Right kidney (tissue), 1 donor: ENCODE data around the gene GLRA3.
"Not testable (repeated sequence)": the region's sequence is repeated elsewhere in the genome, so short reads cannot be mapped to it uniquely, and the experiment has no call there.

Source experiments
- DNase-seq: peaks from one replicate; pipeline ENCODE4 v3.0.0-alpha.2; 2016

The GLRA3 gene

GRCh38 chr4:174650711-174651355, 178.2 kb downstream of the GLRA3 start:
- DNase-seq = no peak

DNA sequence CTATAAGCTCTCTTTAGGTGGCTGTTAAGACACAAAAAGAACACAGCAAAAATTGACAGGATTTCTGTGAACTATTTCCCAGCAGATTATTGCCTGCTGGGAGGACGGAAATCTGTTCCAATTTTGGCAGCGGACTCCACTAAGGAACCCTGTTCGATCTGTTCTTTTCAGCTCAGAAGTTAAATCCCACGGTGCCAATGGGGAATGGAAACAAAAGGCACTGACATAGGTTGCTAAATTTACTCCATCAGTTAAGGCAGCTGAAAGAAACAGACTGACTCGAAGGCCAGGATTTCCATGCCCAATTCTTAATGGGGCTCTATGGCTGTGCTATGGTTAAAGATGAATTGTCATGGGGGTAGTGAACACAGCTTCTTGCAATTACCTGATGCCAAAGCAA, 180.2 kb downstream of the GLRA3 start:
- no peak for DNase-seq

DNA sequence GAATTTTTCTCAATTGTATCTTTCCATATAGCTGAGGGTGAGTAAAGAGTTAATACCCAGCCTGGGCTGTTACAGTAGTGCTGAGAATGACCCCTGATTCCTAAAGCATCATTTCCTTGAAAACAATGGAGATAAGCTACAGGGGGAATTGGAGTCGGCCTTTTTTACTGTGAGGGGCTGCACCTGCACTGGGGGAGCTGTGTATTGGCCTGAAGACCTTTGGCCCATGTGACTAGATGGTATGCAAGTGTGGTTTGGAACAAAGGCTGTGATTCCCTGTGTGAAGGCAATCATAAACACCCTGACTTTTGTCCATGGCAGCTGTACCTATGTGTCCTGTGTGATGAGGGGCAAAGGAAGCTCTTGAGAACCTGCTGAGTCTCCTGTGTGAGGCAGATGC, 182.7 kb downstream of the GLRA3 start:
- no peak for DNase-seq

- DNase-seq = no peak
These were observed 188.9 kb downstream of the GLRA3 start for GRCh38 chr4:174640146-174640545.

- DNase-seq = no peak
These were observed 193.3 kb downstream of the GLRA3 start for GRCh38 chr4:174635732-174636131.

DNA sequence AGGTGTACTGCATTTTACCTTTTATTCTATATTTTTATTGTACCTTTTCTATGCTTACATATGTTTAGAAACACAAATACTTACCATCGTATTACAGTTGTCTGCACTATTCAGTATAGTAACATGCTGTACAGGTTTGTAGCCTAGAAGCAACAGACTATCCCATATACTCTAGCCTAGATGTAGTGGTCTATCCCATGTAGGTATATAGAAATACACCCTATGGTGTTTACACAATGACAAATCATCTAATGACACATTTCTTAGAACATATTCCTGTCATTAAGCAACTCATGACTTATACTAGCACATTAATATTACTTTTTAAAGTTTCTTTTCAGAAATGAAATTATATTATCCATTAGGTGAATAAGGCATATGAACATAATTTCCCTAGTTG, 195.6 kb downstream of the GLRA3 start:
- DNase-seq = no peak

- DNase-seq = peak; percentile 3
These were observed 196.9 kb downstream of the GLRA3 start for GRCh38 chr4:174631901-174632758.

DNA sequence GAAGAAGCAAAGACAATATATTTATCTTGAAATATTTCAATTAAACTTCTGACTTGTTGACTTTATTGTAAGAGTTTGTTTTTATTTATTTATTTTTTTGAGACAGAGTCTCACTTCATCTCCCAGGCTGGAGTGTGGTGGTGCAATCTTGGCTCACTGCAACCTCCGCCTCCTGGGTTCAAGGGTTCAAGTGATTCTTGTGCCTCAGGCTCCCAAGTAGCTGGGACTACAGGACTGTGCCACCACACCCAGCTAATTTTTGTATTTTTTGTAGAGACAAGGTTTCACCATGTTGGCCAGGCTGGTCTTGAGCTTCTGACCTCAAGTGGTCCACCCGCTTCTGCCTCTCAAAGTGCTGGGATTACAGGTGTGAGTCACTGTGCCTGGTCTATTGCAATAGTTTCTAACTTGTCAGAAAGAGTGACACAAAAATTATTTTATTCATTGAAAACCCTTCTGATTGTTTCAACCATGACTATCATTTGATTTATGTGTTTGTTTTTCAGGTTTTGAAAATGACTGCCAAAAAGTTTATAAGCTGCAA, 199.1 kb downstream of the GLRA3 start:
- not testable (repeated sequence) for DNase-seq

DNA sequence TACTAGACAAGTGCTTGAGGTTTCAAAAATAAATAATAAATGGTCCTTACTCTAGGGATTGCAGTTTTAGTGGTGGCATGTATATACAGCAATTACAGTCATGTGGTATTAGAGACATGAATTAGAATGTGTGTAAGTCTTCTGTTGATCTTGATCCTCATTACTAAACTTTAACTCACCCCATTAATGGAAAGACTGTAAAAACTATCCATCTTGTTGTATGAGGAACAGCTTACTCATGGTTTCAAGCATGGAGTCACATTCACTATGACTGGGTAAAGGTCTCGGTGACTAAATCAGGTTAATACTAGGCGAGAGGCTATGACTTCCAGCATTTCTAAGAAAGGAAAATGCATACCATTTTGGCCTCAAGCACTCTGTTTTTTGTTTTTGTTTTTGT, 199.8 kb downstream of the GLRA3 start:
- DNase-seq = no peak

DNA sequence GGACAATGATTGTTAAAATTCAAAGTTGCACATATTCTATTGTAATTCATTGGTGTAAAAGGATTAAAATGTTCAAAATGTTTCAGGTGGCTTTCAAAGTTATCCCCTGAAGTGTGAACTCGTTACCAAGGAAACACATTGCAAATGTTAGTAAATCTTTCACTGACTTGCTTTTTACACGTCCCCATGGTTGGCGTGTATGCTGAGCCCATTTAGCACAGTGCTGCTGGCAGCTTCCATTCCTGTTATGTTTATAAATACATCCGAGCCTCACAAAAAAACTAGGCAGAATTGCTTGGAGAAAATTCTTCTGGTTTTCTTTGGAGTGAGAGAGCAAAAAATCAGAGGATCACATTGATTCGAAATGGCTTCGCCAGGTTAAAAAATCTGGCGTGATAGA, 200.9 kb downstream of the GLRA3 start:
- no peak for DNase-seq

- no peak for DNase-seq
These were observed 201.6 kb downstream of the GLRA3 start for GRCh38 chr4:174627473-174627872.

DNA sequence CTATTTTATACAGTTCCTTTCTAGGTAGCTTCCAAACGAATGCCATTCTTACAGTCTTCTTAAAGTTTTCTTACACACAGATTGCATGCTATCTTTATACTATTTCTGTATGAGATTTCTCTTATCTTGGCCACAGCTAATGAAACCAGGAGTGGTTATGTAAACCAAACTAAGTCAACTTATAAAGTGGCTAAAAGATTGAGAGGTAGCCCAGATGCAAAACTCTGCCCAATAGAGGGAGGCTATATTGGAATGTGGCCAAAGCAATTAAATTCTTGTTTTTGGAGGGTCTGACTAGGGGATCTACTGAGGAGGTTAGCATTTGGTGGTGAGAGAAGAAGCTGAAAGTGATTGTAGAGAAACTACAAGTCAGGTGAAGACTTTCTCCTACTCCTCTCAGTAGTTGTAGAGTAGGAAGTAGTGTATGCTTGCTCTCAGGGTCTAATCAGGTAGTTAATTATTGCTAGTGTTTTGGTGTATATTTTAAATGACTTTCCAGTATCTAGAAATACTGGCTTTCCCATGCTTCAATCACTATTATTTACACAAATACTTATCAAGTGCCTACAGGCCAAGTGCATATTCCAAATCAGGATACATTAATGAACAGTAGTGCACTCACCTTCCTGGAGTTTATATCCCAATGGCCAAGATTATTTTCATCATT, 202.6 kb downstream of the GLRA3 start:
- DNase-seq = no peak

- DNase-seq = no peak
These were observed 212.4 kb downstream of the GLRA3 start for GRCh38 chr4:174616661-174617060.

DNA sequence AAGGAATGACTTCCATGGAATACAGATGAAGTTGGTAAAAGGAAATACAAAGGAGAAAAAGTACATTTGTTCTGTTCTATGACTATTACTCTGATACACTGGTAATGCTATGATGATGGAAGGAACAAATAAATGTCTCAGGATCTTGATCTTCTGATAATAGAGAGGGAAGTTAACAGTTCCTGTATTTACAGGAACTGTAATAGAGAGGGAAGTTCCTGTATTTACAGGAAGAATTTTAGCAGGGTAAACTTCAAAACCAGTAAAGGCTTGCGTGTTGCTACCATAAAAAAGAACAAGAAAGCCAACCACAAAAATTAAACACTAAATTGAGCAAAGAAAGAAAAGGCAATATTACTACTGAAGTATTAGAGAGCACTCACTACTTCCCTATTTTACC, 215.1 kb downstream of the GLRA3 start:
- DNase-seq = no peak

GRCh38 chr4:174611792-174612191, 217.3 kb downstream of the GLRA3 start:
- DNase-seq = no peak

- DNase-seq = no peak
These were observed 221.3 kb downstream of the GLRA3 start for GRCh38 chr4:174607792-174608191.

GRCh38 chr4:174604198-174604597, 224.8 kb downstream of the GLRA3 start:
- no peak for DNase-seq

DNA sequence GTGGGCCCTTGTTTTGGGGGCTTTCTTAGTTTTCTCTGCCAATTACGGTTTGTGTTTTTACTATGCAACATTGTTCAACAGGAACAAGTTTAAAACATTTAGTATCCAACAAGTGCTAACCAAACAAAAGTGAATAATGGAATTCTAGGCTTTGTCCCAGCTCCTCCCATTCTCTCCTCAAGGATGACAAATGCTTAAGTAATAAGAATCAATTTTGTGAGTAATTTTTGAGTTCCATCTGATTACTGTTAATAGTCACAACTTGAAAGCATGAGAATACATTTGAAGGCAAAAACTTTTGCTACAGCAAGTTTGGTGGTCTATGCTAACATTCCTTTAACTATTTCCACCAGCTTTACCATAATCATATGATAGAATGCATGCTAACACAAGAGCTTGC, 228.7 kb downstream of the GLRA3 start:
- no peak for DNase-seq

GRCh38 chr4:174598800-174599199, 230.2 kb downstream of the GLRA3 start:
- no peak for DNase-seq

GRCh38 chr4:174596513-174596912, 232.5 kb downstream of the GLRA3 start:
- no peak for DNase-seq

- no peak for DNase-seq
These were observed 233.7 kb downstream of the GLRA3 start for GRCh38 chr4:174595141-174595929.

DNA sequence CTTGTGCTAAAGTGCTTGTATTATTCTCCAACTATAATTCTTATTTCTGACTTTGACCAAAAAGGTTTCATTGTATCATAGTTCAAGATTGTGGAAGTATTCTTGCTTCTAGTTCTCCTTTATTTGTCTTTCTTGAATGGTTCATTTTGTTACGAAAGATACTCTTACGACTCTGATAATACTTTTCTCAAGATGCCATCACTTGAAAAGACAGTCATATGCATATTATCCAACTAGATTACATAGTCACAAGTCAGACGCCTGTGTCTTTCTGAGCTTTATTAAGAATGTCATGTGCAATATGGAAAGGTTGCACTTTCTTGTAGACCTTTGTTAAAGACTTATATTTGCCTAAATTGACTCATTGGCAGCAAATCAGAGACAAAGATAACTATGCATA, 235.3 kb downstream of the GLRA3 start:
- DNase-seq = no peak
